PFSK-1 (cell line): ENCODE results near the gene SCNN1G.

ENCODE experiments used
- FOXP2 ChIP-seq: optimal IDR thresholded peaks from 2 replicates; pipeline ENCODE3; 2011; ENCODE audit warnings: borderline replicate concordance, control low read depth, inconsistent platforms; ENCODE audit not compliant: insufficient read depth; ENCODE audit errors: extremely low read length, extremely low read depth
- POLR2AphosphoS5 ChIP-seq: IDR thresholded peaks from 2 replicates; pipeline ENCODE4 v1.6.1; 2012; ENCODE audit warnings: low read depth, mild to moderate bottlenecking, control low read depth, low read length, moderate library complexity
- TAF1 ChIP-seq: IDR thresholded peaks from 2 replicates; pipeline ENCODE4 v1.6.1; 2012; ENCODE audit warnings: low read length, control low read depth, borderline replicate concordance; ENCODE audit not compliant: insufficient read depth
- TF ChIP-seq, protein P1 (sequence below), 2 experiments: IDR thresholded peaks; 2 replicates each; pipeline versions ENCODE4 v1.6.1 to v1.8.0; 2011 to 2012; ENCODE audit warnings: low read depth in 2 of 2, low read length in 2 of 2, control low read depth in 1 of 2, inconsistent platforms in 1 of 2, mild to moderate bottlenecking in 1 of 2, moderate library complexity in 1 of 2; ENCODE audit not compliant: insufficient read depth in 1 of 2

DNA sequence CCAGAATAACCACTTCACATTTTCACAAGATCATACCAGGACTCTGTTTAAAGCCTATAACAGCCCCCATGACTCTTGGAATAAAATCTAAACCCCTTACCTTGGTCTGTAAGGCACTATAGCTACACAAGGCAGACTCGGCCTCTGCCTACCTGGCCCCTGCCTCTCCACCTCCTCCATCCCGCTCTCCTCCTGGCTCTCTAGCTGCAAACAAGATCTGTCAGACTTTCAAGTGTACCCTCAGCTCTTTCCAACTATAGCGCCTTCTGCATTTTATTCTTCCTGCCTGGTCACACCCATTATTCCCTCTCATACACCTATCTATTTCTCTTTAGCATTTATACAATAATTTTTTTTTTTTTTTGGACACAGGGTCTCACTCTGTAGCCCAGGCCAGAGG lies 41.5 kb upstream of the SCNN1G start:
- TF ChIP-seq POLR2AphosphoS5 = no peak
- TF ChIP-seq FOXP2 = no peak
- TF ChIP-seq, protein P1, sequence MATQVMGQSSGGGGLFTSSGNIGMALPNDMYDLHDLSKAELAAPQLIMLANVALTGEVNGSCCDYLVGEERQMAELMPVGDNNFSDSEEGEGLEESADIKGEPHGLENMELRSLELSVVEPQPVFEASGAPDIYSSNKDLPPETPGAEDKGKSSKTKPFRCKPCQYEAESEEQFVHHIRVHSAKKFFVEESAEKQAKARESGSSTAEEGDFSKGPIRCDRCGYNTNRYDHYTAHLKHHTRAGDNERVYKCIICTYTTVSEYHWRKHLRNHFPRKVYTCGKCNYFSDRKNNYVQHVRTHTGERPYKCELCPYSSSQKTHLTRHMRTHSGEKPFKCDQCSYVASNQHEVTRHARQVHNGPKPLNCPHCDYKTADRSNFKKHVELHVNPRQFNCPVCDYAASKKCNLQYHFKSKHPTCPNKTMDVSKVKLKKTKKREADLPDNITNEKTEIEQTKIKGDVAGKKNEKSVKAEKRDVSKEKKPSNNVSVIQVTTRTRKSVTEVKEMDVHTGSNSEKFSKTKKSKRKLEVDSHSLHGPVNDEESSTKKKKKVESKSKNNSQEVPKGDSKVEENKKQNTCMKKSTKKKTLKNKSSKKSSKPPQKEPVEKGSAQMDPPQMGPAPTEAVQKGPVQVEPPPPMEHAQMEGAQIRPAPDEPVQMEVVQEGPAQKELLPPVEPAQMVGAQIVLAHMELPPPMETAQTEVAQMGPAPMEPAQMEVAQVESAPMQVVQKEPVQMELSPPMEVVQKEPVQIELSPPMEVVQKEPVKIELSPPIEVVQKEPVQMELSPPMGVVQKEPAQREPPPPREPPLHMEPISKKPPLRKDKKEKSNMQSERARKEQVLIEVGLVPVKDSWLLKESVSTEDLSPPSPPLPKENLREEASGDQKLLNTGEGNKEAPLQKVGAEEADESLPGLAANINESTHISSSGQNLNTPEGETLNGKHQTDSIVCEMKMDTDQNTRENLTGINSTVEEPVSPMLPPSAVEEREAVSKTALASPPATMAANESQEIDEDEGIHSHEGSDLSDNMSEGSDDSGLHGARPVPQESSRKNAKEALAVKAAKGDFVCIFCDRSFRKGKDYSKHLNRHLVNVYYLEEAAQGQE (IDR thresholded peaks at IDR 0.05; ENCODE audit: insufficient read depth in 1 of 2, low read depth in 2 of 2, low read length in 2 of 2) = no peak
- TF ChIP-seq TAF1 = no peak
